ENCODE measurements around the gene BCR. TPM values are rescaled to one million over a fixed set of nuclear protein-coding genes. Genes with fewer than 3 reads are reported as not detected.

Gene BCR
- total RNA-seq, 2 experiments from 2014 or later: 42.2 to 51.3 TPM

DNA sequence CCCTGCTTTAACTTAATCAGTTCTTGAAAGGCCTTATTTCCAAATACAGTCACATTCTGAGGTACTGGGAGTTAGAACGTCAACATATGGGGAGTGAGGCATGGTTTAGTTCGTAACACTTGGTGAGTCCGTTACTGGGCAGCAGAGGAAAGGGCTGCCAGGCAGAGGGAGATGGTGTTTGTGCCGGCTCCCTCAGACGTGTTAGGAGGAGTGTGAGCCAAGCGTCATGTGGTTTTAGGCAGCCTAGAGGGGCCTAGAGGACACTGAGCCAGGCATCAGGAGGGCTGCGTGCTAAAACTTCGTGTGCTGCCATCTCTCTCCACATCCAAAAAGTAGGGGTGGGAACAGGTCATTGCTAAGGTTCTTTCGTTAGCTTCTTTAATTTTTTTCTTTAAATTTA lies 10.2 kb downstream of the BCR start:
- H3K36me3 ChIP-seq (ENCODE audit: insufficient read depth, low read length): peaks cover 50% of the 10 kb centered on the region
- no peak overlapping the region for H2AFZ ChIP-seq (ENCODE audit: low read length)
- no peak overlapping the region for H3K27ac ChIP-seq (ENCODE audit: low read depth, low read length, poor library complexity, severe bottlenecking)
- TF ChIP-seq EZH2phosphoT487 (IDR thresholded peaks at IDR 0.05; ENCODE audit: borderline replicate concordance, low read depth, low read length): no peak
- TF ChIP-seq CTCF (conservative IDR thresholded peaks at IDR 0.05; ENCODE audit: low read length): no peak
- H3K4me2 ChIP-seq (ENCODE audit: low read length): no peak overlapping the region
- no peak overlapping the region for H3K4me3 ChIP-seq (ENCODE audit: low read depth, low read length, poor library complexity, severe bottlenecking)
- no TSS peak for BruUV-seq (replicated peaks)
- no peak for DNase-seq (ENCODE audit: low spot score)
- H3K9me2 ChIP-seq (ENCODE audit: insufficient read depth, low read length): no peaks in the 10 kb centered on the region
- no peaks in the 10 kb centered on the region for H3K4me1 ChIP-seq (ENCODE audit: insufficient read depth, low read length, poor library complexity, severe bottlenecking)
- ChIA-PET CTCF (ENCODE audit: unreplicated experiment) (no interaction called here), POLR2A (no interaction called here)
- peaks cover 43% of the 10 kb centered on the region for H3K79me2 ChIP-seq (ENCODE audit: insufficient read depth, low read depth, low read length)
- no peaks in the 10 kb centered on the region for H4K20me1 ChIP-seq (ENCODE audit: insufficient read depth, low read length)
- no peaks in the 10 kb centered on the region for H3K9me3 ChIP-seq (ENCODE audit: low read length)
- intact Hi-C loops (cut with micrococcal nuclease; ENCODE audit: unreplicated experiment): no loop called here

DNA sequence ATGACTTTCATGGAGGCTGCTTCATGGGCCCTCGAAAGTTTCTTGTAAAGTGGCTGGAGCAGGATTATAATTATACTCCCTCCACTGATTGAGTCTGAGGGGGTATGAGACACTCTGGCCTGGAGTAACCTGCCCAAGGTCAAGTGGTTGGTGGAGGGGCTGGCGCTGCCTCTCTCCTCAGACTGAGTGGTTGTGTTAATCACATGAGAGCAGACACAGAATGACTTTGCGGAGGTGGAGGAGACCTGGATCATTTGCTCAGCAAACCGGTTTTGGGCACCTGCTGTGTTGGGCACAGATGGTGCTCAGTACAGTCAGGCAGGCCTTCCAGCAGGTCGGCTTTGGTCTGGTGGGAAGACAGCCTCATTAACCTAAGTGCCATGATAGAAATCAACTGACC lies 11.8 kb downstream of the BCR start:
- Histone ChIP-seq H3K27ac (ENCODE audit: low read depth, low read length, poor library complexity, severe bottlenecking) (no peak overlapping the region), H3K36me3 (ENCODE audit: insufficient read depth, low read length) (peaks cover 36% of the 10 kb centered on the region), H3K4me1 (ENCODE audit: insufficient read depth, low read length, poor library complexity, severe bottlenecking) (no peaks in the 10 kb centered on the region), H2AFZ (ENCODE audit: low read length) (no peak overlapping the region), H3K9me3 (ENCODE audit: low read length) (no peaks in the 10 kb centered on the region), H3K79me2 (ENCODE audit: insufficient read depth, low read depth, low read length) (peaks cover 31% of the 10 kb centered on the region), H3K9me2 (ENCODE audit: insufficient read depth, low read length) (no peaks in the 10 kb centered on the region), H3K4me2 (ENCODE audit: low read length) (no peak overlapping the region), H4K20me1 (ENCODE audit: insufficient read depth, low read length) (no peaks in the 10 kb centered on the region), H3K4me3 (ENCODE audit: low read depth, low read length, poor library complexity, severe bottlenecking) (no peak overlapping the region)
- no TSS peak for BruUV-seq (replicated peaks)
- DNase-seq (ENCODE audit: low spot score): no peak
- TF ChIP-seq EZH2phosphoT487 (IDR thresholded peaks at IDR 0.05; ENCODE audit: borderline replicate concordance, low read depth, low read length): no peak
- no peak for TF ChIP-seq CTCF (conservative IDR thresholded peaks at IDR 0.05; ENCODE audit: low read length)
- ChIA-PET POLR2A (no interaction called here), CTCF (ENCODE audit: unreplicated experiment) (no interaction called here)
- intact Hi-C loops (cut with micrococcal nuclease; ENCODE audit: unreplicated experiment): no loop called here

GRCh38 chr22:23192558-23192957 lies 12.2 kb downstream of the BCR start:
- Histone ChIP-seq H3K4me1 (ENCODE audit: insufficient read depth, low read length, poor library complexity, severe bottlenecking) (no peaks in the 10 kb centered on the region), H3K4me2 (ENCODE audit: low read length) (no peak overlapping the region), H4K20me1 (ENCODE audit: insufficient read depth, low read length) (no peaks in the 10 kb centered on the region), H2AFZ (ENCODE audit: low read length) (no peak overlapping the region), H3K79me2 (ENCODE audit: insufficient read depth, low read depth, low read length) (peaks cover 27% of the 10 kb centered on the region), H3K9me3 (ENCODE audit: low read length) (no peaks in the 10 kb centered on the region), H3K36me3 (ENCODE audit: insufficient read depth, low read length) (peaks cover 32% of the 10 kb centered on the region; the same call in 1 of the 2 replicates), H3K27ac (ENCODE audit: low read depth, low read length, poor library complexity, severe bottlenecking) (no peak overlapping the region), H3K4me3 (ENCODE audit: low read depth, low read length, poor library complexity, severe bottlenecking) (no peak overlapping the region), H3K9me2 (ENCODE audit: insufficient read depth, low read length) (no peaks in the 10 kb centered on the region)
- intact Hi-C loops (cut with micrococcal nuclease; ENCODE audit: unreplicated experiment): no loop called here
- no TSS peak for BruUV-seq (replicated peaks)
- ChIA-PET POLR2A (no interaction called here), CTCF (ENCODE audit: unreplicated experiment) (no interaction called here)
- no peak for DNase-seq (ENCODE audit: low spot score)
- TF ChIP-seq CTCF (conservative IDR thresholded peaks at IDR 0.05; ENCODE audit: low read length): no peak
- no peak for TF ChIP-seq EZH2phosphoT487 (IDR thresholded peaks at IDR 0.05; ENCODE audit: borderline replicate concordance, low read depth, low read length)
